DMS53 treated with DMSO at 0.1 percent for 48 hours (cell line): ENCODE data around the gene MRPL22.
"Not testable (repeated sequence)": the region's sequence is repeated elsewhere in the genome, so short reads cannot be mapped to it uniquely, and the experiment has no call there.

Experiments used
- DNase-seq: peaks from one replicate; lab custom pipeline; 2025; ENCODE audit not compliant: unreplicated experiment; lab: John Stamatoyannopoulos, UW

The MRPL22 gene

DNA sequence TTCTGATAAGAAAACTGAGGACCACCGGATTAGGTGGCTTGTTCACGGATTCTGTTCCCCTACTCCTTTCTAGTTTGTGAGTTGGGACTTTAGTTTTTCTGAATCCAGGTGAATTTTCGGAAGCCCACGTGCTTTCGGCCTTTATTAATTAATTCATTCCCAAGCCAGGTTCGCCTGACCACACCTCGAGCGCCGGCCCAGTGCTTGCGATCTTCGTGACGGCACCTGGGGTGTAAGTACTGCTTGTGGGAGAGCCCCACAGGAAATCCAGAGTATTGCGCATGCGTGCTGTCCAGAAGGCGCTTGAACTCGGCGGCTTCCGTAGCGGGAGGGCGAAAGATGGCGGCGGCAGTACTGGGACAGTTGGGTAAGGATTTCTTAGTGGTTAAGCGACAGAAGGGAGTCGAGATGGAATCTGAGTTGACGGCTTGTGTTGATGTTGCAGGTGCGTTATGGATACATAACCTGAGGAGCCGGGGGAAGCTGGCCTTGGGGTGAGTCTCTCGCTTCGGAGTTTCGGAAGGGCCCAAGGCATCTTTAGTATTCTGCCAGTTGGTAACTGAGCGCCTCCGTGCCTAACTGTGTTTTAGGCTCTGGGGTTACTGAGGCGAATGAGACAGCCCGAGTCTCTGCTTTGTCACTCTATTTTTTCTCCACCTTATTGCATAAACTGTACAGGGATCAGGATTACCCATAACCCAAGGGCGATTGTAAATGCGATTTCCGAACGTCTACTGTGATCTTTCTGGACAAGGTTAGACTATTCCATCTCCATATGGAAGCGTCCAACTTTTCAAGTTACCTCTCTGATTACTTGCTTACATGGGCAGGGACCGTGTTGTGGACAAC lies at the start of gene MRPL22:
Gene MRPL22 (plus strand): TSS at position 302 of the 849 bp plus-strand sequence. CDS start 38 bp downstream, at position 340.
- DNase-seq, result peak; percentile 91

- no peak for DNase-seq
These were observed 48.5 kb upstream of the MRPL22 start for GRCh38 chr5:154892369-154892771.

GRCh38 chr5:154893381-154893780 lies 47.5 kb upstream of the MRPL22 start:
- DNase-seq, result no peak

DNA sequence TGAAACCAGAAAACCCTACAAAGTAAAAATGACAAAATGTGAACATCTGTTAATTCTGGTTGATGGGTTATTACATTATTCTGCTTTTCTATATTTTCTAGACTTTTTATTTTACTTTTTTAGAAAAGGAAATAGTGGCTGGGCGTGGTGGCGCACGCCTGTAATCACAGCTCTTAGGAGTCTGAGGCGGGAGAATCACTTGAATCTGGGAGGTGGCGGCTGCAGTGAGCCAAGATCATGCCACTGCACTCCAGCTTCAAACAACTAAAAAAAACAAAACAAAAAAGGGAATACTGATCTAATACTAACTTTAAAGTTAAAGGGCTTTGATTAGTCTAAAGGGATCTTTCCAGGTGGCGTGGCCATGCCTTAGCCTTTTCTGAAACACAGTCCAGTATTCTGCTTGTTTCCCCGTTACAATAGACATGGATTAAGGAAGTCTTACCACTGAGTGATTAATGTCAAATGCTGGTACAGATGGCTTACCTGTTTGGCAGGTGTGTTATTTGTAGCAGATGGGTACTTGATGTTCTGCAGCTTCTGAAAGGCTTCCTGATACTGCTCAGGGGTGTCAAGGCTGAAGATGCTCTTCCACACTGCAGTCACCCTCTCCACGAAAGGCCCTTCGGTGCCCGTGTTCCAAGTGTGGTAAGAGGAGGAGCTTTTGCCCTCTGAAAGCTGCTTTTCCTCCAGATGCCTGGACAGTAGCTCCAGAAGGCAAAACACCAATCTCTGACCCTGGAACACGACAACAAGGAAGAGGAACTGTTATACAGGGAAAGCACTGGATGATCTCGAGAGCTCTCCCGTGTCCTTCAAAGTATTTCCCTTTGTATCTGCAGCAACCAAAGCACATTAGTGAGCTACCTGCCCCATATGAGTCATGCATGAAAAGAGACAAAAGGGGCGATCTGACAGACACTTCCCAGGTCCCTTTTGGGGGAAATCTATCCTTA lies 45.0 kb upstream of the MRPL22 start:
- no peak for DNase-seq

DNA sequence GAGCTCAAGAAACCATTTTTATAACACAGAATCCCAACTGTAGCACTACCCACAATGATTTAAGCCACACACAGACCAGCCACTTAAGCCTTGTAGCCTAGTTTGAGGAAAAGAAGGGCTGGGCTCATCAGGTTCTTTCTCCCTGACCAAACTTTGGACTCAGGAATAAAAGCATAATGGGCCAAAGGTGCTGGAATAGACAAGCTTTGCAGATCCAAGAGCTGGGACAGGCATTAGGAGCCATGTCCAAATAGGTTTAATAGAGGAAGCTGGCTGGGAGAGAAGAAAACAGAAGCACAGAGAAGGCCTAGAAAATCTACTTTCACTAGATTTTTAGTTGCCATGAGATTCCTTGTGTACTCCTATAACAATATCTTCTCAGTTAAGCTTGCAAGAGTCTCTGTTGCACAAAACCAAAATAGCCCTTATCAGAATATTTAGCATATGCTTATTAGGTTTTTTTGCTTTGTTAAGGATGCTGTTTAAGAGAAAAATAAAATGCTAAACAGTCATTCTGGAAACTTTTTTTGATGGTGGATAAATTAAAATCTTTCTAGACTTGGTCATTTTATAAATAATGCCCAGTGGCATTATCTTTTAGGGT lies 44.2 kb upstream of the MRPL22 start:
- DNase-seq, result no peak

GRCh38 chr5:154898210-154898609 lies 42.7 kb upstream of the MRPL22 start:
- DNase-seq, result no peak

- DNase-seq, result no peak
These were observed 41.6 kb upstream of the MRPL22 start for GRCh38 chr5:154899151-154899816.

GRCh38 chr5:154900066-154900465 lies 40.8 kb upstream of the MRPL22 start:
- no peak for DNase-seq

DNA sequence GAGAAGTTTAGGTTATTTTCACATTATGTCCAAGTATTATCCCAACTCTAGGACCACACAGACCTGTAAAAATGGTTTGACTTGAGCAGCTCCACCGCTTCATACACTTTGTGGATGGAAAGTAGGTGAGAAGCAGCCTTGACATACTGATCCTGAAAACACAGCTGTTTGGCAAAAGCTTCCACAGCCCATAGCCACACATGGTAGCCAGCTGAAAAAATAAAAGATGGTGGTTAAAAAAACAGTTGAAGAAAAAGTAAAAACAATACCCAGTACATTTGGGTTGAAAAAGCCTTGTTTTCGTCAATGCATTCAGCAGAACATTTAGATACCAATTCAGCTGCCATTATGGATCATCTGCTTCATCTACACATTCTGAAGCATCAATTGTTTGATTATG lies 39.6 kb upstream of the MRPL22 start:
- no peak for DNase-seq

- no peak for DNase-seq
These were observed 39.0 kb upstream of the MRPL22 start for GRCh38 chr5:154901913-154902312.

DNA sequence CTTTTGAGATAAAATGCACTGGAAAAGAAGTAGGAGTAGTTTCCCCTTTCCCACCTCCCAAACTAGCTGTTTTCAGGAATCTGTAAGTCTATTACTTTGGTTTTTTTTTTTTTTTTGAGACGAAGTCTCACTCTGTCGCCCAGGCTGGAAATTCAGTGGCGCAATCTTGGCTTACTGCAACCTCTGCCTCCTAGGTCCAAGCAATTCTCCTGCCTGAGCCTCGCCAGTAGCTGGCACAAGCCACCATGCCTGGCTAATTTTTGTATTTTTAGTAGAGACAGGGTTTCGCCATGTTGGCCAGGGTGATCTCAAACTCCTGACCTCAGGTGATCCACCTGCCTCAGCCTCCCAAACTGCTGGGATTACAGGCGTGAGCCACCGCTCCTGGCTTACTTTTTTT lies 35.3 kb upstream of the MRPL22 start:
- DNase-seq, result not testable (repeated sequence)

DNA sequence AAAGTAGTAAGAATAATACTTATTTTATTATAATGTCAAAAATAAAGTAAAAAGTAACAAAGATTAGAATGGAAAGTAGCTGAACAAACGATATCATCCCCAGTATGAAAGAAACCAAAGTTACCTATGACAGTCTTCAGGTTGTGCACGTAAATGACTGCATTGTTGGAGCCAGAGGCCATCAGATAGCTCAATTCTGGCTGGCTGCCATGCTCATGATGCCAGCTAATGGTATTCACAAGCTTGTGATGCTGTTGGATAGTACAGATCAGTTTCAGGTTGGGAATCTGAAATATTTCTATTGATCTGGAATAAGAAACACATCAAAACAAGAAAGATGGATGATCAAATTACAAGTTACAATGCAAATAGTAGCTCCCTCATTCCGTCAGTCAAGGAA lies 24.0 kb upstream of the MRPL22 start:
- DNase-seq, result no peak

- no peak for DNase-seq
These were observed 23.1 kb upstream of the MRPL22 start for GRCh38 chr5:154917757-154918156.

GRCh38 chr5:154923441-154924430 lies 17.1 kb upstream of the MRPL22 start:
- no peak for DNase-seq

GRCh38 chr5:154933537-154933936 lies 7.3 kb upstream of the MRPL22 start:
- DNase-seq, result no peak

DNA sequence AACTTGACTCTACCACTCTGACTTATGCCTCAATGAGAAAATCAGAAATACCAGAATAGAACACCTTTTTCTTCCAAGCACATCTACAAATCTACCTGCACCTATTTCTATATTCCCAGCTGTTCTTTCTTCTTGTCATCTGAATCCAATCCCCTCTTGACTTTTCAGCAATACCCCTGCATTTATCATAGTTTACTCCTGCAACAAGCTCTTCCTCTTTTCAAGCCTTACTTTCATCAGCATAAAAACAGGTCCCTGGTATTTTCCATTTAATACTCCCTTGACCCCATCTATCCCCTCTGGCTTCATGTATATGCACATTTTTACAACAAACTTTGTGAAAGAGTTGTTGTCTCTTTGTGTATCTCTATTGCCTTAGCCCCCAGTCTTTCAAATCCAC lies 6.0 kb upstream of the MRPL22 start:
- DNase-seq, result no peak

DNA sequence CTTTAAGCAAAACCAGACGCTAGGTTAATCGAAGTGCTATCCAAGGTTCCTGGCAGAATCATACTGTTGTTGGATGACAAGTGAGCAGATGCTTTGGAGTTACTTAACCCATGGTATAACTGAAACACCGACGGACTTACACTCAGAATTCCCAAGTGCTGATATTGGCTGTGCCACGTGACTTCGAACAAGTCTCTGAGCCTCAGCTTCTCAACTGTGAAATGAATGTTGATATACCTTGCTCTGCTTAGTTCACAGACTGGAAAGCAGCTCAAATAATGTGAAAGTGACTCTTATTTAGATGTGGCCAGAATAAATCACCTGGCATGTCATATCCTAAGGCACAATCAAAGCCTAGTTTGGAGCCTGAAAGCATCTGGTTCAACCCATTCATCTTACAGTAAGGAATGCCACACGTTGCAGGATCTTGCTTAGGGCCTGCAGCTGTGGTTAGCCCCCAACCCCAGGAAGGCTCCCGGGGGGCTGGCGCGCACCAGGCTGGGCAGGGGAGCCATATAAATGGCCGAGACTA lies 3.6 kb upstream of the MRPL22 start:
- DNase-seq, result no peak

GRCh38 chr5:154937718-154938466 lies 3.0 kb upstream of the MRPL22 start, which contains the start of gene GEMIN5:
TSS of gene GEMIN5 (minus strand) at chr5:154938211. CDS start at chr5:154938133, 78 bp downstream.
- DNase-seq, result peak; percentile 82

- not testable (repeated sequence) for DNase-seq
These were observed 1.5 kb upstream of the MRPL22 start for GRCh38 chr5:154939387-154939786.
